Midbrain (tissue), 1 donor: ENCODE results near the gene GLIS2.

Experiments used
- DNase-seq: peaks from one replicate; lab custom pipeline; 2025; lab: John Stamatoyannopoulos, UW

The GLIS2 gene

DNA sequence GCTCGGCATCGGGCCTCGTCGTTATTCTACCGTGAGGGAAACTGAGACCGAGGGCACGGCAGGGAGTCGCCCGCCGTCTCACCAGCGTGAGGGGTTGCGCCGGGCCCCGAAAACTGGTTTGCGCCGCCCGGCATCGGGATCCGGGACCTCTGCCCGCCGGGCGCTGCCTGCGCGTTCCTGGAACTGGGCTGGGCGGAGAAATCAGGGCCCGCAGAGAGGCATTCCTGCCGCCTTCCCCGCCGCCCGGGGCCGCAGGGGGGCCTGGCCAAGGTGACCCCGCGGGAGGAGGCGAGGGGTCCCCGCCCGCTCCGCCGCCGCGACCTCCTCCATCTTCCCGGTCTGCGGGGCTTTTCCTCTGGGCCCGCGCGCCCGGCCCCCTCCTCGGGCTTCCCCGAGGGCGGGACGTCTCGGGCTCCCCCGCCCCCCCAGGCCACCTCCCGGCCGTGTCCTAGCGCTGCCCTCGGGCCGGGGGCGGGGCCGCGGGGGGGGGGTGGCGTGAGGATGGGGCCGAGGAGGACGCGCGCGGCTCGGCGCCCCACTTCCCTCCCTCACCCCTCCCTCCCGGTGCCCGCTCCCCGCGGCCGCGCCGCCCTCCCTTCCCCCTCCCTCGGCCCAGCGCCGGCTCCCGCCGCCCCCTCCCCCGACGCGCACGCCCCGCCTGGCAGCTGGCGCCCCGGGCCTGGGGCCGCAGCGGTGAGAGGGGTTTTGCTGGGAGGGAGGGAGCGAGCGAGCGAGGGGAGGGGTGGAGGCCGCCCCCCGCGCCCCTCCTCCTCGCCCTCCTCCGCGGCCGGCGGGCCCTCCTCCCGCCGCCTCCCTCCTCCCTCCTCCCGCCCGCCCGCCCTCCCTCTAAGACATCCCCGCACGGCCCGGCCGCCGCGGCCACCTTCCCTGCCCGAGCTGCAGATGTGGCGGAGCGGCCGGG lies at the start of gene GLIS2:
TSS of gene GLIS2 (plus strand) at position 882 of the 922 bp plus-strand sequence. CDS start 16,214 bp downstream, outside the sequence.
- peak; percentile 49 for DNase-seq

DNA sequence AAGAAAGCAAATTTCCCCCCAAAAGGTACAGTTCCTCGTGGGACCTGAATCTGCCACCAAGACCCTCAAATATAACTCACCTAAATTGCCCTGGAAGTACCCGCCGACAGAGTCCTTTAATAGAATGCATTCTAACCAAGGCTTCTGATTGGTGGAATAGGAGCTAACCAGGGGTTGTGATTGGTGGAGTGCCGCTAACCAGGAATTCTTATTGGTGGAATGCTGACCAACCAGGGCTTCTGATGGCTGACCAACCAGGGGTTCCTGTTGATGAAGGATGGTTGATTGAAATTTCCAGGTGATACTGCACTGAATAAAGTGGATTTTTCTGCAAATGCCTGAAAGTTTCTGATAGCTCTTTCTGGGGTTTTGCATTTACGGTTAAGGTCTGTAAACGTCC lies 49.5 kb upstream of the GLIS2 start:
- DNase-seq: no peak

DNA sequence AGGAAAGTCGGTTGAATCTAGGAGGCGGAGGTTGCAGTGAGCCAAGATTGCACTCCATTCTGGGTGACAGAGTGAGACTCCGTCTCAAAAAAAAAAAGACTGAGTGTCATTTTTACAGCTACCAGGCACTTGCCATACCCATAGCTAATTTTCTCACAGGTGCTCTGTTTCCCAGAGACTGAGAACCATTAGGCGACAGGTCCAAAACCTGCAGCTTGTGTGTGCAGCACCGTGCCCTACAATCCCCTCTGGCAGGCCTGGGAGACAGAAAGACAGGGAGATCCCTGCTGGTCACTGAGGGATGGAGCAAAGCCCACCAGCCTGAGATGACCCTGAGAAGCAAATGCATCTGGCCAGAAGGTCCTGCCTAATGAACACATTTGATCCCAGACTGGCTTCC lies 45.8 kb upstream of the GLIS2 start:
- no peak for DNase-seq

DNA sequence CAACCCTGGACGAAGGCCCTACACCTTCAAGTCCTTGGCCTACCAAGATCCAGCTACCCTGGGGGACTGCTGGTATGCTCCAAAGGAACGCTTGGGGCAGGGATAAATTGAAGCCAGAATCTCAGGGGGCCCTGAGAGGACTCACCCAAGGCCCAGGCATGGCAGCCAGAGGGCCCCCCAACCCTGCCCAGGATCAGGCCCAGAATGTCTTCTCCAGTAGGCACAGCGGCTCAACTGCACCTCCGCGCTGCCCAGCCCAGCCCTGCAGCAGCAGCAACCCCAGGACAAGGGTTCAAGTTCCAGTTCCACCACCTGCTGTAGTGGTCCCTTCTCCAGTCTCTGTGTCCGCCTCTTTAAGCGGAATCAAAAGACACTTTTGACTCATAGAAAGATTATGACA lies 45.3 kb upstream of the GLIS2 start:
- no peak for DNase-seq

DNA sequence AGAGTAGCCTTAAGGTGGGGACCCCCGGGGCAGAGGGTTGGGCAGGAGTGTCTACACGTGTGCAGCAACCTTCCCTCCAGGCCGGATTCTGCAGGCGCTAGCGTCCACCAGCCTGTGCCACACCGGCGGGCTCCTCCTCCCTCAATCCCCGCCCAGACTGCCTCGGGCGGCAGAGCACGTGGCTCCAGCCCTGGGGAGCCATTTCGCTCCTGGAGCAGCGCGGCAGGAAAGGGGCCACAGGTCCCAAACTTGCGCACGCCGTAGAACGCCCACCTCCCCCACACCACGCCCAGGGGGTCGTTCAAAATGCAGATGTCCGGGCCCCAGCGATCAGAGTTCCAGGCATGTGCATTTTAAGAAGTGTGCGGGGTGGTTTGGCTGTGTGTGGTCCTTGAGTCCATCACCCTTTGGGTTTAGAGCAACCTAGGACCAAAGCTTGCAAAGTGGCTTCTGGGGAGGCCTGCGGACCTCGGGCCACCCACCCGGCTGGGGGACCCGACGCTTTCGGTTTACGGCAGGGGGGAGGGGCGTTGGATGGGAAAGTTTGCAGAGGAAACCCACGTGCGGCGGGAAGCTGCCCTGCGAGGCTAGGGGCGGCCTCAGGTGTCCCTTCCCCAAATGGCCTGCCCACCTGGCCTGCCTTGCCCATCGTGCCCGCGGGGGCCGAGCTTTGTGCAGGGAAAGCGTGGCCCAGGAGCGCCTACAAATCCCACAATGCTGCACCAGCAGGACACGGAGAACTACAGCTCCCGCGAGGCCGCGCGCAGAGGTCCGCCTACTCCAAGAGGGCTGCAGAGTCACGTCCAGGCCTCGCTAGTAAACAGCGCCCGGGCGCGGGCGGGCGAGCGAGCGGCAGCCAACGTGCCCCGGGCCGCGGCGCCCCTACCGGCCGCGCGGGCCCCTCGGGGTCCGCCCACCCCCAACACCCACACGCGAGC lies 44.4 kb upstream of the GLIS2 start:
- DNase-seq: peak; percentile 89

DNA sequence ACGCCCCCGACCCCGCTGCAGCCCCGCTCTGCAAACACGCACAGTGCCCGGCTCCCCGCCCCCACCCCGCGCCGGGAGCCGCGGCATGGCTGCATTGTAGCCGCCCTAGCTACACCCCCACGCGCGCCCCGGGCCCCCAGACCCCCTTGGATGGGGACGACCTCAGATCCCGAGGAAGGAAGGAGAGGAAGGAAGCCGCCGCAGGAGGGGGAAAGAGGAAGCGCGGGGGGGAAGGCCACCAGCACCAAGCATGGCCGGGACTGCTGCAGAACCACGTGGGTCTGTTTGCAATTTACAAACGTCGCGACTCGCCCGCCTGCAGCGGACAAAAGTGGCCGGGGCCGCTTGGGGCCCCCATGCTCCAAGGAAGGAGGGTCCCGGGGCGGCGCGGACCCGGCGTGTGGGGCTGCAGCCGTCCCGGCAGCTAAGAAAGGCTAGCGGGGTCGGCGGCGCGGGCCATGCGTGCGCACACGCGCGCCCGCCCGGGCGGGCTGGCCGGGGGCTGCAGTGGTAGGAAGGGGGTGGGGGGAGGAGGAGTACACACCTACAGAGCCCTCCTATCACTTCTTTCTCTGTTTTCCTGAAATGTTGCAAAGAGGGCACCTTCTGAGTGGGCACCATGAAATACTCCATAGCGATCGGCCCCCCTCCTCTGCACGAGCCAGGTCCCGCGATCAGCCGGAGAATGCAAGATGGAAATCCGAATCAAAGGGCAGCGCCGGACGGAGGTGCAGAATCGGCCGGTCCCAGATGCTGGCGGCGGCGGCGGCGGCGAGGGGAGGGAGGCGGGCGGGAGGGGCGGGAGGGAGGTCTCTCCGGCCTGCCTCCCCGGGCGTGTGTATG lies 43.5 kb upstream of the GLIS2 start:
- peak; percentile 46 for DNase-seq

DNA sequence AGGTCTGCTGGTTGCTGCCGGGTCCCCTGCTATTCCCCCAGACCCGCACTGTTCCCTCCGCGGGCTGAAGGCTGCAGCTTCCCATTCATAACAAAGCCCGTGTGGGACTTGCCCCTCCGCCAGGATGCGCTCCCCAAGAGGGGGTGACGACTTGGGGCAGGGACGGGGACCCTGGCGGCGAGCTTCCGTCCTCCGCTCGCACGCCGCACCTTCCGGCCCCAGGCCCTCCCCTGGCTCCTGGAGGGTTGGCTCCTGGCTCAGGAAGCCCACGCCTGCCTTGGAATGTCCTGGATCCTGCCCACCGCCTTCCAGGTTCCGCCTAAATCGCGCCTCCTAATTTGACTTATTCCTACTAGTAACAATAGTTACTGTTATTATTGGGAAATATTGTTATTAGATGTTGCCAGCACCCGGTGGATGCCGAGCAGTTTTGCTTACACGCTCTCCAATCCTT lies 42.0 kb upstream of the GLIS2 start:
- DNase-seq: no peak

DNA sequence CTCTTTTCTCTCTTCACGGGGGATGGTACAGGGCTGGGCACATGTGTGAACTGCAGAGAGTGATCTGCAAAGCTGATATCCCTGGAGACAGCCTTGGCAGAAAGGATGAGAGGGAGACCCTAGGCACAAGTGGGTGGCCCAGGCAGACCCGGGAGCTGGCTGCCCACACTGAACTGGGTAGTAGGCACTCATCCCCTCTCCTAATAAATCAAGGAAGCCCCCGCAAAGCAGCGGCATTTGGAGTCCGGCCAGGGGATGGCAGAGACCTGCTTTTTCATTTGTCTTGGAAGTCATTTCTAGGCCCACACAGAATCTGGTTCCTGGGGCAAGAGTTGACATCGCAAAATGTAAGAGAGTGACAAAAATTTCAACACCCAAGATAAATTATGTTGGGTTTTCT lies 40.0 kb upstream of the GLIS2 start:
- no peak for DNase-seq

DNA sequence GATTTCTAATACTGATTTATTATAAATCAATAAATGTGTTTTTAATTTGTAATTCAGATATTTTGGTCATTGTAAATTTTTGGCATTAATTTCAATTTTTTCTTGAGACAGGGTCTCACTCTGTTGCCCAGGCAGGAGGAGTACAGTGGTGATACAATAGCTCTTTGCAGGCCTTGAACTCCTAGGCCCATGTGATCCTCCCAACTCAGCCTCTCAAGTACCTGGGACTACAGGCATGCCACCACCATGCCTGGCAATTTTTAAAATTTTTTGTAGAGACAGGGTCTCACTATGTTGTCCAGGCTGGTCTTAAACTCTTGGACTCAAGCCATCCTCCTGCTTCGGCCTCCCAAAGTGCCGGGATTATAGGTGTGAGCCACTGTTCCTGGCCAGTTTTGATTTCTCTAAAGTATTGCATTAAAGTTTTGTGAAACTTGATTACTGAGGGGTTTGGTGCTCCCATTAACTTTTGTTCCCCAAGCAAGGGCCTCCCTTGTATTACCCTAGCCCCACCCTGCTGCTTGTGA lies 37.8 kb upstream of the GLIS2 start:
- DNase-seq: no peak

DNA sequence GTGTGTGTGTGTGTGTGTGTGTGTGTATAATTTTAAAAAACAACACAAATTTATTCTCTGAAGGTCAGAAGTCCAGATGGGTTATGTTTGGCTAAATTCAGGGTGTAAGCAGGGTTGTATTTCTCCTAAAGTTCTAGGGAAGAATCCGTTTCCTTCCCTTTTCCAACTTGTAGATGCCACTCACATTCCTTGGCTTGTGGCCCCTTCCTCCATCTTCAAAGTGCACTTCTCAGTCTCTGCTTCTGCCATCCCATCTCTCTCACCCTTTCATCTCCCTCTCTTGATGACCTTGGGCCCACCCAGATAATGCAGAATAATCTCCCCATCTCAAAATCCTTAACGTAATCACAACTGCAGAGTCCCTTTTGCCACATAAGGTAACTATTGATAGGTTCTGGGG lies 35.2 kb upstream of the GLIS2 start:
- no peak for DNase-seq

DNA sequence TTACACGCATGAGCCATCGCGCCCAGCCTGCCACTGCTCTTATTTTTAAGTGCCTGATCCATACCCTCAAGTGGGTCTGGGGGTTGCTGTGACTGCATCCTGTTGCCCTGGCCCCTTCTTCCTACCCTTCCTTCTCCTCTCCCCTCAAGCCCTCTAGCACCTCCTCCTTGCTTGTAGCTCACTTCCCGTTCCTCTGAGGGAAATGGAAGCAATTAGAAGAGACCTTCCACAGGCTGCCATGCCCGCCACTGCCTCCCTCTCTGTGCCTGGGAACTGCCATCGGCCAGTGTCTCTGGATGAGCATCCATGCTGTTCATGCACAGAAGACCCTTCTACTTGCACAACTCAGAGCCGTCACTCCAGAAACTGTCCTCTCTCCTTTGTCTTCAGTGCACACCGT lies 32.4 kb upstream of the GLIS2 start:
- no peak for DNase-seq

DNA sequence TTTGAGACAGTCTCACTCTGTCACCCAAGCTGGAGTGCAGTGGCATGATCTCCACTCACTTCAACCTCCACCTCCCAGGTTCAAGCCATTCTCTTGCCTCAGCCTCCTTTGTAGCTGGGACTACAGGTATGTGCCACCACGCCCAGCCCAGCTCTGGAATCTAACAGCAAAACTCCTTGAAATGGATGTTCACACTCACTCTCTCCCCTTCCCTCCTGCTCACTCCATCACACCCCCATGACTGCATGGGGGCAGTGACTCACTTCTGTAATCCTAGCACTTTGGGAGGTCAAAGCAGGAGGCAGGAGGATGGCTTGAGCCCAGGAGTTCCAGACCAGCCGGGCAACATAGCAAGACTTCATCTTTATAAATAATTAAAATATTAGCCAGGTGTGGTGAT lies 31.9 kb upstream of the GLIS2 start:
- no peak for DNase-seq

DNA sequence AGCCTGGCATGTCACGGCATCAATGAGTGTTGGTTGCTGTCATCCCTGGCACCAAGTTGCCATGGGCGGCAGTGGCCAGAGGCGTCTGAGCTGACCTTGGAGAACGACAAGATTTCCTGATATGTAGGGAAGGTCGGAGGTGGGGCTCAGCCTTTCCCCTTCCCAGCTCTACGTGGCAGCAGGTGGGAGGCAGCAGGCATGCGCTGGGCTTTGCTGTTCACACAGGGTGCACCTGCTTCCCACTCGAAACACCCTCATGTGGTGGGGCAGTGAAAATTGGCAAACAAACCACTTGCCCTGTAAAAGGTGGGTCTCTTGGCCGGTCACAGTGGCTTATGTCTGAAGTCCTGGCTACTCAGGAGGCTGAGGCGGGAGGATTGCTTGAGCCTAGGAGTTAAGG lies 30.7 kb upstream of the GLIS2 start:
- DNase-seq: no peak

DNA sequence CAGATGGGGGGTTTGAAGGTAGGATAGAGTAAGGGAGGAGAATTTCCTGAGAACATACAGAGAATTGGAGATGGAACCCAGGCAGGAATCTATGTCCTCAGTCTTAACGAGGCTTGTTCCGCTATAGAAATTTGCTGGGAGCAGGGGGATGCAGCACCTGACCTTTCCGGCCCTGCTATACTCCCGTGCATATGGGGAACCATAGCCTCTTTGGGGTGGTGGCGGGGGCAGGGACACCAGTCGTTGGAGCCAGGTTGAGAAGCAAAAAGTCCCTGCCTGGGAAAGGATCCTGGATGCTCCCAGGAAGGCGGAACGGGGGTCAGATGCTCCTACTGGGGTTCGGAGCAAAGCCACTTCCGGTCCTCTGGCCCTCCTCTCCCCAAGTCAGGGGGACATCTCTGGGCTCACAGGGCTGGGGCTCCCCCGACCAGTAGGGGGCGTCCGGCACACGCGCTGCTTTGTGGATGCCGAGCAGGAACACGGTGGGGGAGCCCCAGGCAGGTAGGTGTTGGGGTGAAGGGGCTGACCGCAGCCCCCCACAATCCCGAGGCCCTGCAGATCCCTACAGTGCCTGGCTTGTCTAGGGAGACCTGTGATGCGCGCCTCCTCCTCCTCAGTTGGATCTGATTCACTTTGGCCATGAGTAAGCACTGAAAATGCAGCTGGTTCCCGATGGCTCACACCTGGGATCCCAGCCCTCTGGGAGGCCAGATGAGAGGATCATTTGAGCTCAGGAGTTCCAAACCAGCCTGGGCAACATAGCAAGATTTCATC lies 27.5 kb upstream of the GLIS2 start:
- DNase-seq: peak; percentile 65

DNA sequence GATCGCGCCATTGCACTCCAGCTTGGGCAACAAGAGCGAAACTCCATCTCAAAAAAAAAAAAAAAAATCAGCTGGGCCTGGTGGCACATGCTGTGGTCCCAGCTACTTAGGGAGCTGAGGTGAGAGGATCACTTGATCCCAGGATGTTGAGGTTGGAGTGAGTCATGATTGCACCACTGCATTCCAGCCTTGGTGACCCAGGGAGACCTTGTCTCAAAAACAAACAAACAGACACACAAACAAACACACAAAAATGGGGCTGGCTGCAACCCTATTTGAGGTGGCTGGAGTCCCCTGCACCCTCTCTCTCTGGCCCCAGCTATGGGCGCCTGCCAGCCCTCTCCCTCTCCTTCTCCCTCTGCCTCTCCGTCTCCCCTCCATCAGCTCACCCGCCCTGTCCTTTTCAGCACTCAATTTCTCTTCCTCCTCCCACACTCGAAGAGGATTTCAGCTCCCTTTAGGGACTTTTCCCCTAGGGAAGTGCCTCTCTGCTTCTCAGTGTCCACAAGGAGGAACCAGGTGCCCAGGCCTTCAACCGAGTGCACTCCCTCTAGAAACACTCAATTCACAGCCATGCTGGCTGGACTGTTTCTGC lies 25.5 kb upstream of the GLIS2 start:
- no peak for DNase-seq

DNA sequence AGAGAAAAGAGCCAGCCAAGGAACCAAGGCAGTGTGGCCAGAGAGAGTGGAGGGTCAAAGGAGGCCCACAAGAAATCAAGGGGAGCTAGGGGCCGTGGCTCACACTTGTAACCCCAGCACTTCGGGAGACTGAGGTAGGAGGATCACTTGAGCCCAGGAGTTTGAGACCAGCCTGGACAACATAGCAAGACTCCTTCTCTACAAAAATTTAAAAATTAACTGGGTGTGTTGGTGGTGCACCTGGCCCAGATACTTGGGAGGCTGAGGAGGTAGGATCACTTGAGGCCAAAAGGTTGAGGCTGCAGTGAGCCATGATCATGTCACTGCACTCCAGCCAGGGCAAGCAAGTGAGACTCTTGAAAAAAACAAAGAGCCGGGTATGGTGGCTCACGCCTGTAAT lies 24.2 kb upstream of the GLIS2 start:
- no peak for DNase-seq

DNA sequence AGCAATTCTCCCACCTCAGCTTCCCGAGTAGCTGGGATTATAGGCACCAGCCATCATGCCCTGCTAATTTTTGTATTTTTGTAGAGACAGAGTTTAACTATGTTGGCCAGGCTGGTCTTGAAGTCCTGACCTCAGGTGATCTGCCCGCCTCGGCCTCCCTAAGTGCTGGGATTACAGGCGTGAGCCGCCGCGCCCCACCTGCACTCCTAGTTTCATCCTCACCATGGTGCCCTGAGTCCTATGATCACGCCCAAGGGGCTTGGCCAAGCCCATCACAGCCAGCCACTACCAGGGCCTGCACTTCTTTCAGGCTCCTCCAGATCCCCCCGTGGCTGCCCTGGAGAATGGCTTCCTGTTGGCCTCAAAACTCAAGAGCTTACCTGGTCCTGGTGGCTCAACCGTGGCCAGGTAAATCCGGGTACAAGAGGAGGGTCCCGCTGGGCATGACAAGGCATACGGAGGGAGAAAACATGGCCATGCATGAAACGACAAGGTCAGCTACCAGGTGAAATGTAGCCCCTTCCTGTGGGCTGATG lies 22.6 kb upstream of the GLIS2 start:
- no peak for DNase-seq

DNA sequence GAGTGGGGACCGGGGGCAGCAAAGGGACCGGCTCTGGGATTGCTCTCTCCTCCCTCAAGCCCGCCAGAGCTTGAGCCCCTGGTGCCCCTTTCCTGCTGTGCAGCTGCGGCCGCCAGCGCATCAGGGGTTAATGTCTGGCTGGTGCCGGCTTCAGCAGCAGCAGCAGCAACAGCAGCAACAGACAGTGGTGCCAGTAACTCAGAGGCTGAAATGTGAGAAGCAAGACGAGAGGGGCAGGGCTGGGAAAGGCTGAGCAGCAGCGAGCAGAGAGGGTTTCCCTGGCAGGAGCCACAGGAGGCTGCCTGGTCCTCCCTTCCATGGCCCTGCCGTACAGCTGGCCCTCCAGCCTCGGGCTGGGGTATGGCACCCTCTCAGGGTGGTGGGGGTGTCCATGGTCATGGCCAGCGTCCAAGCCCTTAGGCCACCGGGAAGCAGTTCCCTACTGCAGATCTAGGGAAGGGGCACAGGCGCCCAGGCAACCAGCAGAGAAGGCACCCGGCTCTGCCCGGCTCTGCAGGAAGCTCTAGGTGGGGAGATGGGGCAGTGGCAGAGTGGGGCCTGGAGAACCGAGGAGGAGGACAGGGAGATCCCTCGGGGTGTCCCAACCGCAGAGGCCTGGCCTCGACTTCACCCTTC lies 21.9 kb upstream of the GLIS2 start:
- peak; percentile 15 for DNase-seq

DNA sequence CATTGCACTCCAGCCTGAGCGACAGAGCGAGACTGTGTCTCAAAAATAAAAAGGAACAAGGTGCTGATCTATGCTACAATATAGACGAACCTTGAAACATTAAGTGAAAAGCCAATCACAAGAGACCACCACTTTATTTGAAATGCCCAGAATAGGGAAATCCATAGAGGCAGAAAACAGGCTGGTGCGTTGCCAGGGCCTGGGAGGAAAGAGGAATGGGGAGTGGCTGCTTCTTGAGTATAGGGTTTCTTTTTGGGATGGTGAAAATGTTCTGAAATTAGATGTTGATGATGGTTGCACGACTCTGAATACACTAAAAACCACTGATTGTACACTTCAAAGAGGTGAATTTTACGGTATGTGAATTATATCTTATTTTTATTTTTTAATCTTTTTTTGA lies 20.3 kb upstream of the GLIS2 start:
- no peak for DNase-seq

DNA sequence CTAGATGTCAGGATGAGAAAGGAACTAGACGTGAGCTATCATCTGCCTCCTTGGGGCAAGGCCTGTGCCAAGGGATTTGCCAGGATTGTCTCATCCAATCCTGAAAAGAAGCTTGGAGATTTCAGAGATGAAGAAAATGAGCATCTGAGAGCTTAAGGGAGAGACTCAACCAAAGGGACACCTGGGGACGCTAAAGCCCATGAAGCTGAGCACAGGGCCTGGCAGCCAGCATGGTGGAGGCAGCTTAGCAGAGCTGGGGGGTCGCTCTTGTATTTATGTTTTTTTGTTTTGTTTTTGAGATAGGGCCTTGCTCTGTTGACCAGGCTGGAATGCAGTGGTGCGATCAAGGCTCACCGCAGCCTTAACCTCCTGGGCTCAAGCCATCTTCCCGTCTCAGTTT lies 18.4 kb upstream of the GLIS2 start:
- DNase-seq: no peak
